WTC11 (cell line): Measurements from ENCODE around the gene ABI3. TPM values are rescaled to one million over a fixed set of nuclear protein-coding genes. Genes with fewer than 3 reads are reported as not detected.

ENCODE experiments used
- ATAC-seq: fragments of 200-7000 bp; cut with Tn5 transposase; 2 replicates; pipeline ENCODE4 v1.10.0; 2021; ENCODE audit warnings: mild to moderate bottlenecking, moderate library complexity
- CTCF ChIA-PET: fragments of 300-600 bp; sonication (Branson Sonifier 250); formaldehyde crosslinking; loops from one replicate; lab custom pipeline; 2021; ENCODE audit warnings: antibody characterized with exemption; lab: Charles Lee
- POLR2A ChIA-PET: fragments of 350-600 bp; sonication (Branson Sonifier 250); formaldehyde crosslinking; loops from one replicate; lab custom pipeline; 2021; ENCODE audit warnings: antibody characterized with exemption; lab: Charles Lee
- DNase-seq: peaks from one replicate; pipeline ENCODE4 v3.0.0; 2021; ENCODE audit warnings: low spot score
- H3K27ac Mint-ChIP-seq: 2 replicates; pipeline ENCODE4 v1.8.0; 2021; ENCODE audit warnings: mixed read lengths
- H3K27me3 Mint-ChIP-seq: 2 replicates; pipeline ENCODE4 v1.8.0; 2021; ENCODE audit warnings: low read depth, mild to moderate bottlenecking, moderate library complexity, mixed read lengths
- H3K36me3 Mint-ChIP-seq: 2 replicates; pipeline ENCODE4 v1.8.0; 2021; ENCODE audit warnings: mixed read lengths
- H3K4me1 Mint-ChIP-seq: 2 replicates; pipeline ENCODE4 v1.8.0; 2022; ENCODE audit warnings: mixed read lengths
- H3K4me3 Mint-ChIP-seq: 2 replicates; pipeline ENCODE4 v1.8.0; 2021; ENCODE audit warnings: mild to moderate bottlenecking, moderate library complexity, mixed read lengths
- H3K9me3 Mint-ChIP-seq: 2 replicates; pipeline ENCODE4 v1.8.0; 2021; ENCODE audit warnings: mixed read lengths
- ATF1 ChIP-seq: sonication (generic); formaldehyde crosslinking; IDR thresholded peaks from 2 replicates; pipeline ENCODE4 v1.8.1; 2023; ENCODE audit warnings: mild to moderate bottlenecking, moderate library complexity, missing genetic modification reagents
- ESRRA ChIP-seq: sonication (generic); formaldehyde crosslinking; IDR thresholded peaks from 2 replicates; pipeline ENCODE4 v1.8.1; 2022; ENCODE audit warnings: mild to moderate bottlenecking, missing genetic modification reagents, borderline replicate concordance
- ETV6 ChIP-seq: sonication (generic); formaldehyde crosslinking; IDR thresholded peaks from 2 replicates; pipeline ENCODE4 v1.8.1; 2022; ENCODE audit warnings: mild to moderate bottlenecking, missing genetic modification reagents
- FOXP1 ChIP-seq: sonication (generic); formaldehyde crosslinking; IDR thresholded peaks from 2 replicates; pipeline ENCODE4 v1.8.0; 2022; ENCODE audit warnings: missing genetic modification reagents, mild to moderate bottlenecking, moderate library complexity, borderline replicate concordance
- JAZF1 ChIP-seq: fragments of 250-450 bp; sonication (Bioruptor Pico); IDR thresholded peaks from 2 replicates; pipeline ENCODE4 v1.9.0; 2021; ENCODE audit warnings: moderate library complexity, mild to moderate bottlenecking, inconsistent platforms
- NFATC4 ChIP-seq: fragments of 250-450 bp; sonication (Bioruptor Pico); IDR thresholded peaks from 2 replicates; pipeline ENCODE4 v1.9.0; 2021; ENCODE audit warnings: mild to moderate bottlenecking
- NFYB ChIP-seq: sonication (generic); formaldehyde crosslinking; conservative IDR thresholded peaks from 2 replicates; pipeline ENCODE4 v1.8.0; 2022; ENCODE audit warnings: low read depth, missing genetic modification reagents
- PRRX2 ChIP-seq: fragments of 250-450 bp; sonication (Bioruptor Pico); IDR thresholded peaks from 2 replicates; pipeline ENCODE4 v1.8.0; 2021; ENCODE audit warnings: mild to moderate bottlenecking
- SMAD4 ChIP-seq: sonication (generic); formaldehyde crosslinking; IDR thresholded peaks from 2 replicates; pipeline ENCODE4 v1.8.0; 2022; ENCODE audit warnings: mild to moderate bottlenecking, missing genetic modification reagents
- TEAD1 ChIP-seq: sonication (generic); formaldehyde crosslinking; IDR thresholded peaks from 2 replicates; pipeline ENCODE4 v1.8.0; 2022; ENCODE audit warnings: mild to moderate bottlenecking, missing genetic modification reagents
- total RNA-seq: library from RNA; stranded (reverse); gene quantifications from 3 replicates; pipeline ENCODE4 v1.2.3, GENCODE V29; 2021
- TF ChIP-seq, protein P1 (sequence below): sonication (generic); formaldehyde crosslinking; IDR thresholded peaks from 2 replicates; pipeline ENCODE4 v1.8.1; 2023; ENCODE audit warnings: mild to moderate bottlenecking, missing genetic modification reagents, borderline replicate concordance
- TF ChIP-seq, protein P2 (sequence below): sonication (generic); formaldehyde crosslinking; IDR thresholded peaks from 2 replicates; pipeline ENCODE4 v1.8.0; 2023; ENCODE audit warnings: mild to moderate bottlenecking, missing genetic modification reagents
- TF ChIP-seq, protein P3 (sequence below): sonication (generic); formaldehyde crosslinking; conservative IDR thresholded peaks from 2 replicates; pipeline ENCODE4 v1.8.1; 2022; ENCODE audit warnings: mild to moderate bottlenecking, missing genetic modification reagents
- TF ChIP-seq, protein P4 (sequence below): sonication (generic); formaldehyde crosslinking; IDR thresholded peaks from 2 replicates; pipeline ENCODE4 v1.8.1; 2022; ENCODE audit warnings: mild to moderate bottlenecking, missing genetic modification reagents, moderate library complexity, borderline replicate concordance
- TF ChIP-seq, protein P5 (sequence below): fragments of 250-450 bp; sonication (Bioruptor Pico); IDR thresholded peaks from 2 replicates; pipeline ENCODE4 v1.9.0; 2021; ENCODE audit warnings: mild to moderate bottlenecking
- TF ChIP-seq, protein P6 (sequence below): sonication (generic); formaldehyde crosslinking; IDR thresholded peaks from 2 replicates; pipeline ENCODE4 v1.8.0; 2022; ENCODE audit warnings: missing genetic modification reagents
- TF ChIP-seq, protein P7 (sequence below): fragments of 250-450 bp; sonication (Bioruptor Pico); conservative IDR thresholded peaks from 2 replicates; pipeline ENCODE4 v1.9.0; 2021; ENCODE audit warnings: mild to moderate bottlenecking
- TF ChIP-seq, protein P8 (sequence below): sonication (generic); formaldehyde crosslinking; IDR thresholded peaks from 2 replicates; pipeline ENCODE4 v1.8.0; 2022; ENCODE audit warnings: mild to moderate bottlenecking, missing genetic modification reagents

ABI3 gene
- total RNA-seq, 1 experiment from 2014 or later = 1.5 TPM

DNA sequence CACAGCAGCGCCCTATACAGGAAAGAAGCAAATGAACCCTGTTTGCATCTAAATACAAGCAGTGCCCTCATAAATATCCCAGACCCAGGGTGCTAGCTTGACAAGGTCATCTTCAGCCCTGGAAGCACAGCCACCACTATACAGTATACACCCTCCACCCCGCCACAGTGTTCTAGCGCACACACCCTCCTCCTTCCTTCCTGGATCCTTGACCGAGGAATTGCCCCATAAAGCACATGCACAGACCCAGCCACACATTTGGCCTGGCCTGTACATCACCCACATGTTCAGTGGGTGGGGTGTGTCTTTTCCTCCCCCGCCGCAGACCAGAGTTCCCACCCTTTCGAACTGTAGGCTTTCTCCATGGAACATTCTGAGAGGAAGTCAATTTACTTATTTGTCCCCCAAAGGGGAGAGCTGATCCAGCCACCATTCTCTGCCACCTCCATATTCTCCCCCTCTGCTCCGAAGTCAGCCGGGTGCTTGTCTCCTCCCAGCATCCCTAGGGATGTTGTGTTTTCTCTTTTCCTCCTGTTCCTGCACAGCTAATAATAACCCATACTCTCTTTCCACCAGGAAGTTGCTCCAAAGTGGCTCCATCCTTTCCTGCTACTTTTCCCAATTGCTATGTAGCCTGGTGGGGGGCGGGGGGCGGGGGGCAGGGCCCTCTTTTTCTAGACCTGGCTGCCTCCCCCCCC lies 6.6 kb downstream of the ABI3 start:
- ATAC-seq (no peak), DNase-seq (no peak)
- H3K9me3 Mint-ChIP-seq = no peaks in the 10 kb centered on the region
- ChIA-PET CTCF (interaction anchor here (0.6 to 1.3 kb wide), 5 partner anchors 10 to 257 kb away, joined by 3 to 5 read pairs (median 3); no protein-coding TSS in a partner anchor), POLR2A (no interaction called here)
- H3K27me3 Mint-ChIP-seq = peaks cover 18% of the 10 kb centered on the region
- H3K36me3 Mint-ChIP-seq = no peaks in the 10 kb centered on the region
- TF ChIP-seq ESRRA (CRISPR knock-in tag) (no peak), PRRX2 (CRISPR knock-in tag) (no peak), NFATC4 (CRISPR knock-in tag) (no peak), NFYB (CRISPR knock-in tag) (no peak), TEAD1 (CRISPR knock-in tag) (no peak), ATF1 (no peak), FOXP1 (CRISPR knock-in tag) (no peak), JAZF1 (CRISPR knock-in tag) (no peak), SMAD4 (CRISPR knock-in tag) (no peak), ETV6 (CRISPR knock-in tag) (no peak)
- TF ChIP-seq, protein P1, sequence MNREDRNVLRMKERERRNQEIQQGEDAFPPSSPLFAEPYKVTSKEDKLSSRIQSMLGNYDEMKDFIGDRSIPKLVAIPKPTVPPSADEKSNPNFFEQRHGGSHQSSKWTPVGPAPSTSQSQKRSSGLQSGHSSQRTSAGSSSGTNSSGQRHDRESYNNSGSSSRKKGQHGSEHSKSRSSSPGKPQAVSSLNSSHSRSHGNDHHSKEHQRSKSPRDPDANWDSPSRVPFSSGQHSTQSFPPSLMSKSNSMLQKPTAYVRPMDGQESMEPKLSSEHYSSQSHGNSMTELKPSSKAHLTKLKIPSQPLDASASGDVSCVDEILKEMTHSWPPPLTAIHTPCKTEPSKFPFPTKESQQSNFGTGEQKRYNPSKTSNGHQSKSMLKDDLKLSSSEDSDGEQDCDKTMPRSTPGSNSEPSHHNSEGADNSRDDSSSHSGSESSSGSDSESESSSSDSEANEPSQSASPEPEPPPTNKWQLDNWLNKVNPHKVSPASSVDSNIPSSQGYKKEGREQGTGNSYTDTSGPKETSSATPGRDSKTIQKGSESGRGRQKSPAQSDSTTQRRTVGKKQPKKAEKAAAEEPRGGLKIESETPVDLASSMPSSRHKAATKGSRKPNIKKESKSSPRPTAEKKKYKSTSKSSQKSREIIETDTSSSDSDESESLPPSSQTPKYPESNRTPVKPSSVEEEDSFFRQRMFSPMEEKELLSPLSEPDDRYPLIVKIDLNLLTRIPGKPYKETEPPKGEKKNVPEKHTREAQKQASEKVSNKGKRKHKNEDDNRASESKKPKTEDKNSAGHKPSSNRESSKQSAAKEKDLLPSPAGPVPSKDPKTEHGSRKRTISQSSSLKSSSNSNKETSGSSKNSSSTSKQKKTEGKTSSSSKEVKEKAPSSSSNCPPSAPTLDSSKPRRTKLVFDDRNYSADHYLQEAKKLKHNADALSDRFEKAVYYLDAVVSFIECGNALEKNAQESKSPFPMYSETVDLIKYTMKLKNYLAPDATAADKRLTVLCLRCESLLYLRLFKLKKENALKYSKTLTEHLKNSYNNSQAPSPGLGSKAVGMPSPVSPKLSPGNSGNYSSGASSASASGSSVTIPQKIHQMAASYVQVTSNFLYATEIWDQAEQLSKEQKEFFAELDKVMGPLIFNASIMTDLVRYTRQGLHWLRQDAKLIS (CRISPR knock-in tag) = no peak
- TF ChIP-seq, protein P2, sequence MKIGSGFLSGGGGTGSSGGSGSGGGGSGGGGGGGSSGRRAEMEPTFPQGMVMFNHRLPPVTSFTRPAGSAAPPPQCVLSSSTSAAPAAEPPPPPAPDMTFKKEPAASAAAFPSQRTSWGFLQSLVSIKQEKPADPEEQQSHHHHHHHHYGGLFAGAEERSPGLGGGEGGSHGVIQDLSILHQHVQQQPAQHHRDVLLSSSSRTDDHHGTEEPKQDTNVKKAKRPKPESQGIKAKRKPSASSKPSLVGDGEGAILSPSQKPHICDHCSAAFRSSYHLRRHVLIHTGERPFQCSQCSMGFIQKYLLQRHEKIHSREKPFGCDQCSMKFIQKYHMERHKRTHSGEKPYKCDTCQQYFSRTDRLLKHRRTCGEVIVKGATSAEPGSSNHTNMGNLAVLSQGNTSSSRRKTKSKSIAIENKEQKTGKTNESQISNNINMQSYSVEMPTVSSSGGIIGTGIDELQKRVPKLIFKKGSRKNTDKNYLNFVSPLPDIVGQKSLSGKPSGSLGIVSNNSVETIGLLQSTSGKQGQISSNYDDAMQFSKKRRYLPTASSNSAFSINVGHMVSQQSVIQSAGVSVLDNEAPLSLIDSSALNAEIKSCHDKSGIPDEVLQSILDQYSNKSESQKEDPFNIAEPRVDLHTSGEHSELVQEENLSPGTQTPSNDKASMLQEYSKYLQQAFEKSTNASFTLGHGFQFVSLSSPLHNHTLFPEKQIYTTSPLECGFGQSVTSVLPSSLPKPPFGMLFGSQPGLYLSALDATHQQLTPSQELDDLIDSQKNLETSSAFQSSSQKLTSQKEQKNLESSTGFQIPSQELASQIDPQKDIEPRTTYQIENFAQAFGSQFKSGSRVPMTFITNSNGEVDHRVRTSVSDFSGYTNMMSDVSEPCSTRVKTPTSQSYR (CRISPR knock-in tag) = no peak
- TF ChIP-seq, protein P3, sequence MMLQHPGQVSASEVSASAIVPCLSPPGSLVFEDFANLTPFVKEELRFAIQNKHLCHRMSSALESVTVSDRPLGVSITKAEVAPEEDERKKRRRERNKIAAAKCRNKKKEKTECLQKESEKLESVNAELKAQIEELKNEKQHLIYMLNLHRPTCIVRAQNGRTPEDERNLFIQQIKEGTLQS = no peak
- TF ChIP-seq, protein P4, sequence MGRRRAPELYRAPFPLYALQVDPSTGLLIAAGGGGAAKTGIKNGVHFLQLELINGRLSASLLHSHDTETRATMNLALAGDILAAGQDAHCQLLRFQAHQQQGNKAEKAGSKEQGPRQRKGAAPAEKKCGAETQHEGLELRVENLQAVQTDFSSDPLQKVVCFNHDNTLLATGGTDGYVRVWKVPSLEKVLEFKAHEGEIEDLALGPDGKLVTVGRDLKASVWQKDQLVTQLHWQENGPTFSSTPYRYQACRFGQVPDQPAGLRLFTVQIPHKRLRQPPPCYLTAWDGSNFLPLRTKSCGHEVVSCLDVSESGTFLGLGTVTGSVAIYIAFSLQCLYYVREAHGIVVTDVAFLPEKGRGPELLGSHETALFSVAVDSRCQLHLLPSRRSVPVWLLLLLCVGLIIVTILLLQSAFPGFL (CRISPR knock-in tag) = no peak
- peaks cover 32% of the 10 kb centered on the region for H3K4me1 Mint-ChIP-seq
- peak overlapping the region; percentile 34; the same call in 1 of the 2 replicates for H3K27ac Mint-ChIP-seq
- H3K4me3 Mint-ChIP-seq = no peak overlapping the region

DNA sequence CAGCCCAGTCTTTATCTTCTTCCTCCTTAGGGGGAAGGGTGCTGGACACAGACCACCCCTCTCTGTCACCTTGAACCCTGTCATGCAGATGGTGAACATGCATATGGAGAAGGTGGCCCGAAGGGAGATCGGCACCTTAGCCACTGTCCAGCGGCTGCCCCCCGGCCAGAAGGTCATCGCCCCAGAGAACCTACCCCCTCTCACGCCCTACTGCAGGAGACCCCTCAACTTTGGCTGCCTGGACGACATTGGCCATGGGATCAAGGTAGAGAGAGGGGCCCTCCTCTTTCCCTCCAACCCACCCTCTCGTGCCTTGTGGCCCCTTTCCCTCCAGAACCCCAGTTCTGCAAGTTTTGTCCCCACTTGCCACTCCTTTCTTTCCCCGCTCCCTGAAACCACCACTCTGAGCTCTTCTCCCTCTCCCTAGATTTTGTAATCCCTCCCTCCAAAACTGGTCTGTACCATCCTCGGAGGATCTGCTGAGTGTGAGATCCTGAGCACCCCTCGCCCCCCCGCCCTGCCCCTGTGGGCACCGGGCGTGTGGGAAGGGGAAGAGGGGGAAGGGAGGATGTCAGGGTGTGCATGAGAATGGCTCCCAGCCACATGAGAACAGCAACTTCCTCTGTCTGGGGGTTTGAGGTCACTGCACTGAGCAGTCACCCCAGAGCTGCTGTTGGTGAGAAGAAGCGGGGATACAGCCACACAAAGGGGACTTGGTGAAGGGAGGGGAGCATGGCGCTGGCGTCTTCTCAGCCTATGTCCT lies 7.3 kb downstream of the ABI3 start:
- DNase-seq = no peak
- Mint-ChIP-seq H3K27ac (no peak overlapping the region; the same call in 1 of the 2 replicates), H3K4me3 (no peak overlapping the region), H3K36me3 (no peaks in the 10 kb centered on the region), H3K9me3 (no peaks in the 10 kb centered on the region), H3K27me3 (peaks cover 22% of the 10 kb centered on the region), H3K4me1 (peaks cover 32% of the 10 kb centered on the region)
- ATAC-seq = peak; percentile 17
- POLR2A ChIA-PET = no interaction called here
- CTCF ChIA-PET = interaction anchor here (0.6 to 1.3 kb wide), 5 partner anchors 9 to 257 kb away, joined by 3 to 5 read pairs (median 3); no protein-coding TSS in a partner anchor
- TF ChIP-seq, protein P5, sequence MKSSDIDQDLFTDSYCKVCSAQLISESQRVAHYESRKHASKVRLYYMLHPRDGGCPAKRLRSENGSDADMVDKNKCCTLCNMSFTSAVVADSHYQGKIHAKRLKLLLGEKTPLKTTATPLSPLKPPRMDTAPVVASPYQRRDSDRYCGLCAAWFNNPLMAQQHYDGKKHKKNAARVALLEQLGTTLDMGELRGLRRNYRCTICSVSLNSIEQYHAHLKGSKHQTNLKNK (CRISPR knock-in tag) = no peak
- TF ChIP-seq, protein P6, sequence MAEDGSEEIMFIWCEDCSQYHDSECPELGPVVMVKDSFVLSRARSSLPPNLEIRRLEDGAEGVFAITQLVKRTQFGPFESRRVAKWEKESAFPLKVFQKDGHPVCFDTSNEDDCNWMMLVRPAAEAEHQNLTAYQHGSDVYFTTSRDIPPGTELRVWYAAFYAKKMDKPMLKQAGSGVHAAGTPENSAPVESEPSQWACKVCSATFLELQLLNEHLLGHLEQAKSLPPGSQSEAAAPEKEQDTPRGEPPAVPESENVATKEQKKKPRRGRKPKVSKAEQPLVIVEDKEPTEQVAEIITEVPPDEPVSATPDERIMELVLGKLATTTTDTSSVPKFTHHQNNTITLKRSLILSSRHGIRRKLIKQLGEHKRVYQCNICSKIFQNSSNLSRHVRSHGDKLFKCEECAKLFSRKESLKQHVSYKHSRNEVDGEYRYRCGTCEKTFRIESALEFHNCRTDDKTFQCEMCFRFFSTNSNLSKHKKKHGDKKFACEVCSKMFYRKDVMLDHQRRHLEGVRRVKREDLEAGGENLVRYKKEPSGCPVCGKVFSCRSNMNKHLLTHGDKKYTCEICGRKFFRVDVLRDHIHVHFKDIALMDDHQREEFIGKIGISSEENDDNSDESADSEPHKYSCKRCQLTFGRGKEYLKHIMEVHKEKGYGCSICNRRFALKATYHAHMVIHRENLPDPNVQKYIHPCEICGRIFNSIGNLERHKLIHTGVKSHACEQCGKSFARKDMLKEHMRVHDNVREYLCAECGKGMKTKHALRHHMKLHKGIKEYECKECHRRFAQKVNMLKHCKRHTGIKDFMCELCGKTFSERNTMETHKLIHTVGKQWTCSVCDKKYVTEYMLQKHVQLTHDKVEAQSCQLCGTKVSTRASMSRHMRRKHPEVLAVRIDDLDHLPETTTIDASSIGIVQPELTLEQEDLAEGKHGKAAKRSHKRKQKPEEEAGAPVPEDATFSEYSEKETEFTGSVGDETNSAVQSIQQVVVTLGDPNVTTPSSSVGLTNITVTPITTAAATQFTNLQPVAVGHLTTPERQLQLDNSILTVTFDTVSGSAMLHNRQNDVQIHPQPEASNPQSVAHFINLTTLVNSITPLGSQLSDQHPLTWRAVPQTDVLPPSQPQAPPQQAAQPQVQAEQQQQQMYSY (CRISPR knock-in tag) = no peak
- no peak for TF ChIP-seq TEAD1 (CRISPR knock-in tag)
- TF ChIP-seq, protein P7, sequence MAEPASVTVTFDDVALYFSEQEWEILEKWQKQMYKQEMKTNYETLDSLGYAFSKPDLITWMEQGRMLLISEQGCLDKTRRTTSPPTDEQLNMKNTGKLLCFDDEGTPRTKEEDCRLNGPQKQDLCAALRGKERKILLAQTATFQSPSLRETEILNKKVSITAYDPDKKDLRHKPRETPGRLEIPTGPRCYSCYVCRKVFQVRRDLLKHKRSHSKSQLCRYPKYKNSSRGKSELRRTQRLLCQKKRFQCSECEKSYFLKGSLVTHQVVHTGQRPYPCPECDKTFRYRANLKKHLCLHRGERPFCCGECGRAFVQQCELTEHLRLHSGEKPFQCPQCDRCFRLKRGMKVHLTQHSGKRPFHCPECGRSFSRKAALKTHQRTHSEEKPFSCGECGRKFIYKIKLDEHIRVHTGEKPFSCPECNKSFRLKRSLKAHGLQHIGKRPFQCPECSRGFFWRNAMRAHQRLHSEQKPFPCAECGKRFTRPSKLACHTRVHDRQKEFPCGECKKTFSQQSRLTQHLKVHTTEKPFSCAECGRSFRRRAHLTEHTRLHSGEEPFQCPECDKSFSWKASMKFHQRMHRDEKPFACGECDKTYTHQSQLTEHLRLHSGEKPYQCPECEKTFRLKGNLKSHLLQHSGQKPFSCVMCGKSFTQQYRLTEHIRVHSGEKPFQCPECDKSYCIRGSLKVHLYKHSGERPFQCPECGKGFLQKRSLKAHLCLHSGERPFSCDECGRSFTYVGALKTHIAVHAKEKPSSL (CRISPR knock-in tag) = no peak
- TF ChIP-seq, protein P8, sequence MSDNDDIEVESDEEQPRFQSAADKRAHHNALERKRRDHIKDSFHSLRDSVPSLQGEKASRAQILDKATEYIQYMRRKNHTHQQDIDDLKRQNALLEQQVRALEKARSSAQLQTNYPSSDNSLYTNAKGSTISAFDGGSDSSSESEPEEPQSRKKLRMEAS (CRISPR knock-in tag) = no peak
